A549 (cell line): ENCODE results near the gene GNA15.

Experiments
- EP300 ChIP-seq, 2 experiments: fragments of >200 bp; sonication (Bioruptor Twin); formaldehyde crosslinking; IDR thresholded peaks; 2 replicates in 1 of 2; 3 replicates in 1 of 2; pipeline ENCODE4 v1.6.1; 2016 to 2017
- KDM5A ChIP-seq: fragments of 200-600 bp; sonication (generic); IDR thresholded peaks from 2 replicates; pipeline ENCODE4 v1.6.1; 2016; ENCODE audit warnings: antibody characterized with exemption, mild to moderate bottlenecking
- MAFK ChIP-seq: fragments of 450-650 bp; IDR thresholded peaks from 2 replicates; pipeline ENCODE4 v1.6.1; 2014; ENCODE audit not compliant: partially characterized antibody
- POLR2A ChIP-seq: IDR thresholded peaks from 2 replicates; pipeline ENCODE4 v1.6.1; 2012; ENCODE audit warnings: mild to moderate bottlenecking, low read length
- RAD21 ChIP-seq, 2 experiments: fragments of >200 bp in 1 of 2; sonication (Bioruptor Twin) in 1 of 2; formaldehyde crosslinking in 1 of 2; IDR thresholded peaks in 1 of 2; conservative IDR thresholded peaks in 1 of 2; 2 replicates in 1 of 2; 3 replicates in 1 of 2; pipeline ENCODE4 v1.6.1; 2012 to 2018; ENCODE audit warnings: inconsistent platforms in 1 of 2
- RNF2 ChIP-seq: fragments of 200-600 bp; sonication (generic); IDR thresholded peaks from 2 replicates; pipeline ENCODE4 v1.6.1; 2016; ENCODE audit warnings: low read depth, mild to moderate bottlenecking, antibody characterized with exemption, moderate library complexity, borderline replicate concordance
- SMC3 ChIP-seq: fragments of >200 bp; sonication (Bioruptor Twin); formaldehyde crosslinking; IDR thresholded peaks from 3 replicates; pipeline ENCODE4 v1.6.1; 2018; ENCODE audit warnings: inconsistent platforms
- TFCP2L1 ChIP-seq: fragments of 250-450 bp; sonication (Bioruptor Pico); IDR thresholded peaks from 2 replicates; pipeline ENCODE4 v1.5.0; 2021; ENCODE audit warnings: mild to moderate bottlenecking
- TF ChIP-seq, protein P1 (sequence below): fragments of >200 bp; sonication (Bioruptor Twin); formaldehyde crosslinking; IDR thresholded peaks from 3 replicates; pipeline ENCODE4 v1.5.1; 2016
- TF ChIP-seq, protein P2 (sequence below): IDR thresholded peaks from 2 replicates; pipeline ENCODE4 v1.6.1; 2012

DNA sequence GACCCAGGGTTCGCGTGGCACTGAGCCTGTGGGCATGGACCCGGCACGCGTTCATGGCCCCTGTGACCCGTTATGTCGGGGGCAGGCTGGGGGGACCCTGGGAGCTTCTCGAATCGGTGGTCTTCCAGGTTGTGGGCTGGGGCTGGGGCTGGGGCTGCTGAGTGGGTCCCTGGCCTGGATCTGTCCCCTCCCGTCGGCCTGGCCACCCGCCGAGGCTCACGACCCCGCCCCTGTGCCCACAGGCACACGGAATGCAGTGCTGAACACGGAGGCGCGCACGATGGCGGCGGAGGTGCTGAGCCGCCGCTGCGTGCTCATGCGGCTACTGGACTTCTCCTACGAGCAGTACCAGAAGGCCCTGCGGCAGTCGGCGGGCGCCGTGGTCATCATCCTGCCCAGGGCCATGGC, 56.4 kb downstream of the GNA15 start:
- TF ChIP-seq, protein P1, sequence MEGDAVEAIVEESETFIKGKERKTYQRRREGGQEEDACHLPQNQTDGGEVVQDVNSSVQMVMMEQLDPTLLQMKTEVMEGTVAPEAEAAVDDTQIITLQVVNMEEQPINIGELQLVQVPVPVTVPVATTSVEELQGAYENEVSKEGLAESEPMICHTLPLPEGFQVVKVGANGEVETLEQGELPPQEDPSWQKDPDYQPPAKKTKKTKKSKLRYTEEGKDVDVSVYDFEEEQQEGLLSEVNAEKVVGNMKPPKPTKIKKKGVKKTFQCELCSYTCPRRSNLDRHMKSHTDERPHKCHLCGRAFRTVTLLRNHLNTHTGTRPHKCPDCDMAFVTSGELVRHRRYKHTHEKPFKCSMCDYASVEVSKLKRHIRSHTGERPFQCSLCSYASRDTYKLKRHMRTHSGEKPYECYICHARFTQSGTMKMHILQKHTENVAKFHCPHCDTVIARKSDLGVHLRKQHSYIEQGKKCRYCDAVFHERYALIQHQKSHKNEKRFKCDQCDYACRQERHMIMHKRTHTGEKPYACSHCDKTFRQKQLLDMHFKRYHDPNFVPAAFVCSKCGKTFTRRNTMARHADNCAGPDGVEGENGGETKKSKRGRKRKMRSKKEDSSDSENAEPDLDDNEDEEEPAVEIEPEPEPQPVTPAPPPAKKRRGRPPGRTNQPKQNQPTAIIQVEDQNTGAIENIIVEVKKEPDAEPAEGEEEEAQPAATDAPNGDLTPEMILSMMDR = no peak
- no peak for TF ChIP-seq MAFK
- no peak for TF ChIP-seq SMC3
- TF ChIP-seq TFCP2L1 (CRISPR knock-in tag) = no peak
- TF ChIP-seq POLR2A = no peak
- TF ChIP-seq, protein P2, sequence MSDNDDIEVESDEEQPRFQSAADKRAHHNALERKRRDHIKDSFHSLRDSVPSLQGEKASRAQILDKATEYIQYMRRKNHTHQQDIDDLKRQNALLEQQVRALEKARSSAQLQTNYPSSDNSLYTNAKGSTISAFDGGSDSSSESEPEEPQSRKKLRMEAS = no peak
- no peak for TF ChIP-seq RAD21 (conservative IDR thresholded peaks at IDR 0.05 in 1 of 2, IDR thresholded peaks at IDR 0.05 in 1 of 2)
- no peak for TF ChIP-seq KDM5A
- no peak for TF ChIP-seq RNF2
- TF ChIP-seq EP300 (IDR thresholded peaks at IDR 0.05) = no peak
